H9 (cell line): ENCODE data around the gene ABCF1. TPM values are rescaled to one million over a fixed set of nuclear protein-coding genes. Genes with fewer than 3 reads are reported as not detected.

ENCODE experiments used
- DNase-seq: peaks from one replicate; pipeline ENCODE4 v3.0.0-alpha.2; 2017
- H2AFZ ChIP-seq: one replicate; pipeline ENCODE4 v1.6.1; 2013; ENCODE audit warnings: mild to moderate bottlenecking, low read length, control low read depth, moderate library complexity
- H2AK5ac ChIP-seq: 2 replicates; pipeline ENCODE4 v1.6.1; 2013; ENCODE audit warnings: low read length, control low read depth, mixed read lengths; ENCODE audit not compliant: insufficient read length
- H2BK120ac ChIP-seq: one replicate; pipeline ENCODE4 v1.6.1; 2013; ENCODE audit warnings: low read depth, mild to moderate bottlenecking, low read length, control low read depth, inconsistent platforms; ENCODE audit not compliant: poor library complexity, severe bottlenecking
- H2BK12ac ChIP-seq: 2 replicates; pipeline ENCODE4 v1.6.1; 2013; ENCODE audit warnings: low read length, control low read depth, mixed read lengths, low read depth; ENCODE audit not compliant: insufficient read length
- H2BK15ac ChIP-seq: 2 replicates; pipeline ENCODE4 v1.6.1; 2013; ENCODE audit warnings: low read depth, low read length, control low read depth
- H2BK20ac ChIP-seq: one replicate; pipeline ENCODE4 v1.6.1; 2013; ENCODE audit warnings: low read depth, mild to moderate bottlenecking, low read length, control low read depth, inconsistent platforms; ENCODE audit not compliant: poor library complexity, severe bottlenecking
- H2BK5ac ChIP-seq: 2 replicates; pipeline ENCODE4 v1.6.1; 2013; ENCODE audit warnings: low read length, control low read depth, mixed read lengths; ENCODE audit not compliant: insufficient read length
- H3K14ac ChIP-seq: 2 replicates; pipeline ENCODE4 v1.6.1; 2013; ENCODE audit warnings: low read length, control low read depth; ENCODE audit not compliant: insufficient read depth
- H3K18ac ChIP-seq: 2 replicates; pipeline ENCODE4 v1.6.1; 2013; ENCODE audit warnings: low read depth, mild to moderate bottlenecking, mixed read lengths, low read length, control low read depth; ENCODE audit not compliant: insufficient read length
- H3K23ac ChIP-seq: 2 replicates; pipeline ENCODE4 v1.6.1; 2013; ENCODE audit warnings: low read length, control low read depth, mixed read lengths, low read depth; ENCODE audit not compliant: insufficient read length
- H3K23me2 ChIP-seq: 2 replicates; pipeline ENCODE4 v1.6.1; 2013; ENCODE audit warnings: low read depth, mild to moderate bottlenecking, mixed read lengths, low read length, control low read depth; ENCODE audit not compliant: insufficient read length, poor library complexity, severe bottlenecking
- H3K27ac ChIP-seq: 2 replicates; pipeline ENCODE4 v1.5.1; 2013; ENCODE audit warnings: low read length, control low read depth, mixed read lengths, low read depth; ENCODE audit not compliant: insufficient read length
- H3K27me3 ChIP-seq: 2 replicates; pipeline ENCODE4 v1.6.1; 2013; ENCODE audit warnings: low read length, control low read depth, inconsistent platforms; ENCODE audit not compliant: insufficient read depth
- H3K4ac ChIP-seq: 2 replicates; pipeline ENCODE4 v1.6.1; 2013; ENCODE audit warnings: low read depth, mild to moderate bottlenecking, control low read depth, inconsistent platforms, low read length, moderate library complexity
- H3K4me1 ChIP-seq: 2 replicates; pipeline ENCODE4 v1.6.1; 2013; ENCODE audit warnings: low read length, control low read depth, inconsistent platforms; ENCODE audit not compliant: insufficient read depth
- H3K4me2 ChIP-seq: 2 replicates; pipeline ENCODE4 v1.6.1; 2013; ENCODE audit warnings: low read length, control low read depth, mixed read lengths; ENCODE audit not compliant: insufficient read length, insufficient read depth
- H3K56ac ChIP-seq: 2 replicates; pipeline ENCODE4 v1.6.1; 2013; ENCODE audit warnings: low read depth, mild to moderate bottlenecking, mixed read lengths, low read length, control low read depth; ENCODE audit not compliant: insufficient read length
- H3K79me1 ChIP-seq: 2 replicates; pipeline ENCODE4 v1.6.1; 2013; ENCODE audit warnings: low read depth, mild to moderate bottlenecking, moderate library complexity, low read length, control low read depth, inconsistent platforms; ENCODE audit not compliant: insufficient read depth, poor library complexity, severe bottlenecking
- H3K79me2 ChIP-seq: 2 replicates; pipeline ENCODE4 v1.6.1; 2013; ENCODE audit warnings: low read length, control low read depth, inconsistent platforms; ENCODE audit not compliant: insufficient read depth
- H3K9ac ChIP-seq: 2 replicates; pipeline ENCODE4 v1.6.1; 2013; ENCODE audit warnings: low read length, control low read depth, mixed read lengths; ENCODE audit not compliant: insufficient read length; ENCODE audit errors: extremely low read depth
- H3K9me3 ChIP-seq: one replicate; pipeline ENCODE4 v1.6.1; 2013; ENCODE audit warnings: low read depth, low read length, inconsistent platforms; ENCODE audit not compliant: control insufficient read depth
- H3T11ph ChIP-seq: one replicate; pipeline ENCODE4 v1.6.1; 2013; ENCODE audit warnings: mild to moderate bottlenecking, low read length, control low read depth, inconsistent platforms
- H4K20me1 ChIP-seq: one replicate; pipeline ENCODE4 v1.6.1; 2013; ENCODE audit not compliant: control insufficient read depth, insufficient read length, insufficient read depth
- H4K5ac ChIP-seq: 2 replicates; pipeline ENCODE4 v1.6.1; 2013; ENCODE audit warnings: low read depth, mild to moderate bottlenecking, mixed read lengths, low read length, control low read depth; ENCODE audit not compliant: insufficient read length
- H4K8ac ChIP-seq: replicated peaks from 2 replicates; pipeline ENCODE4 v1.6.1; 2013; ENCODE audit warnings: low read length, control low read depth, mixed read lengths, low read depth; ENCODE audit not compliant: insufficient read length
- H4K91ac ChIP-seq: 2 replicates; pipeline ENCODE4 v1.6.1; 2013; ENCODE audit warnings: low read depth, mild to moderate bottlenecking, moderate library complexity, mixed read lengths, low read length, control low read depth; ENCODE audit not compliant: insufficient read length
- H3K27ac Mint-ChIP-seq, 3 experiments: 2 replicates in 2 of 3; 3 replicates in 1 of 3; pipeline ENCODE4 v1.8.0; 2020 to 2021; ENCODE audit warnings: mixed read lengths in 3 of 3, mild to moderate bottlenecking in 1 of 3, moderate library complexity in 1 of 3
- H3K27me3 Mint-ChIP-seq: 2 replicates; pipeline ENCODE4 v1.8.0; 2021; ENCODE audit warnings: low read depth, mild to moderate bottlenecking, moderate library complexity, mixed read lengths
- H3K36me3 Mint-ChIP-seq, 3 experiments: 2 replicates in 2 of 3; 3 replicates in 1 of 3; pipeline ENCODE4 v1.8.0; 2020 to 2021; ENCODE audit warnings: low read depth in 3 of 3, mixed read lengths in 3 of 3; ENCODE audit not compliant: insufficient read depth in 1 of 3
- H3K4me1 Mint-ChIP-seq, 2 experiments: 2 replicates each; pipeline ENCODE4 v1.8.0; 2020; ENCODE audit warnings: mixed read lengths in 2 of 2
- H3K4me3 Mint-ChIP-seq, 2 experiments: 2 replicates in 1 of 2; 3 replicates in 1 of 2; pipeline ENCODE4 v1.8.0; 2020 to 2021; ENCODE audit warnings: mild to moderate bottlenecking in 2 of 2, mixed read lengths in 2 of 2, moderate library complexity in 1 of 2
- H3K9me3 Mint-ChIP-seq, 2 experiments: 2 replicates in 1 of 2; 3 replicates in 1 of 2; pipeline ENCODE4 v1.8.0; 2020; ENCODE audit warnings: mild to moderate bottlenecking in 2 of 2, mixed read lengths in 2 of 2, moderate library complexity in 1 of 2
- WGBS: extraction: QIAGEN DNeasy Blood & Tissue Kit; methylation state at CpG from one replicate; pipeline ENCODE4 v1.1.7; 2013; ENCODE audit warnings: missing lambda C conversion rate, low lambda C conversion rate, mixed read lengths; ENCODE audit not compliant: insufficient read length; ENCODE audit errors: extremely low coverage; 5-methylcytosine and 5-hydroxymethylcytosine counted together
- total RNA-seq: library from RNA; stranded (reverse); gene quantifications from 2 replicates; pipeline ENCODE4 v1.2.1, GENCODE V29; 2021
- TF ChIP-seq, protein P1 (sequence below): fragments of 200-600 bp; sonication (generic); conservative IDR thresholded peaks from 3 replicates; pipeline ENCODE4 v1.8.0; 2021; ENCODE audit warnings: antibody characterized with exemption, mild to moderate bottlenecking

The ABCF1 gene
- total RNA-seq, 1 experiment from 2014 or later, result 118 TPM

- H2BK12ac ChIP-seq, result no peak overlapping the region
- peaks cover 43 to 70% (median 60%) of the 10 kb centered on the region in 3 experiments for H3K36me3 Mint-ChIP-seq
- no peaks in the 10 kb centered on the region for H3K79me1 ChIP-seq
- H3K27ac Mint-ChIP-seq, result peak overlapping the region in 1 of 3 experiments; percentile 77; a peak in 1 of 7 replicates
- H4K5ac ChIP-seq, result no peak overlapping the region
- H2BK5ac ChIP-seq, result no peak overlapping the region
- H4K8ac ChIP-seq, result no peak overlapping the region
- H3K9me3 Mint-ChIP-seq, result no peaks in the 10 kb centered on the region
- H3K27ac ChIP-seq, result no peak overlapping the region
- H4K91ac ChIP-seq, result no peak overlapping the region
- no peak overlapping the region for H3K9ac ChIP-seq
- H3K9me3 ChIP-seq, result no peaks in the 10 kb centered on the region
- H2BK15ac ChIP-seq, result no peak overlapping the region
- no peak overlapping the region for H3K4me2 ChIP-seq
- no peak overlapping the region for H3T11ph ChIP-seq
- no peaks in the 10 kb centered on the region for H3K27me3 ChIP-seq
- no peaks in the 10 kb centered on the region for H3K79me2 ChIP-seq
- H3K4me3 Mint-ChIP-seq, result no peak overlapping the region
- no peaks in the 10 kb centered on the region for H3K23me2 ChIP-seq
- DNase-seq, result no peak
- no peak overlapping the region for H2AK5ac ChIP-seq
- H3K23ac ChIP-seq, result no peak overlapping the region
- no peaks in the 10 kb centered on the region for H3K4me1 ChIP-seq
- no peaks in the 10 kb centered on the region; the same call in none of the 2 replicates for H3K27me3 Mint-ChIP-seq
- H2AFZ ChIP-seq, result no peak overlapping the region
- H3K18ac ChIP-seq, result no peak overlapping the region
- peaks cover 0 to 2% of the 10 kb centered on the region in 2 experiments; a peak in 1 of 4 replicates for H3K4me1 Mint-ChIP-seq
- no CpG with 5 or more reads among the region's 10 CpGs for WGBS
- no peak overlapping the region for H3K56ac ChIP-seq
- H2BK120ac ChIP-seq, result no peak overlapping the region
- peaks cover 3% of the 10 kb centered on the region for H4K20me1 ChIP-seq
- TF ChIP-seq, protein P1, sequence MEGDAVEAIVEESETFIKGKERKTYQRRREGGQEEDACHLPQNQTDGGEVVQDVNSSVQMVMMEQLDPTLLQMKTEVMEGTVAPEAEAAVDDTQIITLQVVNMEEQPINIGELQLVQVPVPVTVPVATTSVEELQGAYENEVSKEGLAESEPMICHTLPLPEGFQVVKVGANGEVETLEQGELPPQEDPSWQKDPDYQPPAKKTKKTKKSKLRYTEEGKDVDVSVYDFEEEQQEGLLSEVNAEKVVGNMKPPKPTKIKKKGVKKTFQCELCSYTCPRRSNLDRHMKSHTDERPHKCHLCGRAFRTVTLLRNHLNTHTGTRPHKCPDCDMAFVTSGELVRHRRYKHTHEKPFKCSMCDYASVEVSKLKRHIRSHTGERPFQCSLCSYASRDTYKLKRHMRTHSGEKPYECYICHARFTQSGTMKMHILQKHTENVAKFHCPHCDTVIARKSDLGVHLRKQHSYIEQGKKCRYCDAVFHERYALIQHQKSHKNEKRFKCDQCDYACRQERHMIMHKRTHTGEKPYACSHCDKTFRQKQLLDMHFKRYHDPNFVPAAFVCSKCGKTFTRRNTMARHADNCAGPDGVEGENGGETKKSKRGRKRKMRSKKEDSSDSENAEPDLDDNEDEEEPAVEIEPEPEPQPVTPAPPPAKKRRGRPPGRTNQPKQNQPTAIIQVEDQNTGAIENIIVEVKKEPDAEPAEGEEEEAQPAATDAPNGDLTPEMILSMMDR, result no peak
- no peak overlapping the region for H3K14ac ChIP-seq
- H2BK20ac ChIP-seq, result no peak overlapping the region
- no peak overlapping the region for H3K4ac ChIP-seq
These were observed 29.3 kb downstream of the ABCF1 start for GRCh38 chr6:30600451-30600961.
